DND-41 (cell line): ENCODE measurements around the gene PAGR1.

Experiments
- ATAC-seq: fragments of 200-7000 bp; cut with Tn5 transposase; 3 replicates; pipeline ENCODE4 v1.9.1; 2021; ENCODE audit warnings: low read depth; ENCODE audit not compliant: insufficient read depth
- DNase-seq: peaks from one replicate; pipeline ENCODE4 v3.0.0-alpha.2; 2020
- H2AFZ ChIP-seq: 2 replicates; pipeline ENCODE4 v1.6.0; 2012; ENCODE audit warnings: low read depth, low read length
- H3K27ac ChIP-seq: 2 replicates; pipeline ENCODE4 v1.5.1; 2012; ENCODE audit warnings: low read length, inconsistent platforms
- H3K27me3 ChIP-seq: fragments of 200-600 bp; sonication (generic); 2 replicates; pipeline ENCODE4 v1.6.0; 2012; ENCODE audit warnings: low read length, mild to moderate bottlenecking, inconsistent platforms; ENCODE audit not compliant: insufficient read depth, poor library complexity
- H3K36me3 ChIP-seq: 2 replicates; pipeline ENCODE4 v1.5.1; 2012; ENCODE audit warnings: low read length, inconsistent platforms; ENCODE audit not compliant: insufficient read depth
- H3K4me1 ChIP-seq: 2 replicates; pipeline ENCODE4 v1.5.1; 2012; ENCODE audit warnings: mild to moderate bottlenecking, low read length; ENCODE audit not compliant: insufficient read depth
- H3K4me2 ChIP-seq: 2 replicates; pipeline ENCODE4 v1.6.0; 2012; ENCODE audit warnings: mild to moderate bottlenecking, moderate library complexity, low read length, inconsistent platforms; ENCODE audit not compliant: insufficient read depth
- H3K4me3 ChIP-seq, 2 experiments: fragments of 200-600 bp in 1 of 2; shearing (Covaris generic) in 1 of 2; 2 replicates each; pipeline ENCODE4 v1.5.1; 2012 to 2016; ENCODE audit warnings: inconsistent platforms in 2 of 2, low read length in 2 of 2, mild to moderate bottlenecking in 2 of 2, low read depth in 1 of 2, moderate library complexity in 1 of 2
- H3K79me2 ChIP-seq: 2 replicates; pipeline ENCODE4 v1.6.0; 2012; ENCODE audit warnings: low read length, inconsistent platforms; ENCODE audit not compliant: insufficient read depth
- H3K9ac ChIP-seq: 2 replicates; pipeline ENCODE4 v1.6.0; 2012; ENCODE audit warnings: low read depth, mild to moderate bottlenecking, inconsistent platforms, low read length, moderate library complexity
- H3K9me3 ChIP-seq: 2 replicates; pipeline ENCODE4 v1.5.1; 2012; ENCODE audit warnings: low read length, moderate library complexity, mild to moderate bottlenecking, inconsistent platforms; ENCODE audit not compliant: insufficient read depth, severe bottlenecking
- H4K20me1 ChIP-seq: 2 replicates; pipeline ENCODE4 v1.6.0; 2012; ENCODE audit warnings: low read length; ENCODE audit not compliant: insufficient read depth
- EZH2 ChIP-seq: IDR thresholded peaks from 3 replicates; pipeline ENCODE4 v1.6.1; 2012; ENCODE audit warnings: borderline replicate concordance, low read depth, mild to moderate bottlenecking, moderate library complexity, low read length, inconsistent platforms; ENCODE audit not compliant: severe bottlenecking
- TF ChIP-seq, protein P1 (sequence below): IDR thresholded peaks from 2 replicates; pipeline ENCODE4 v1.5.1; 2012; ENCODE audit warnings: borderline replicate concordance, low read length, moderate library complexity, mild to moderate bottlenecking; ENCODE audit not compliant: poor library complexity, severe bottlenecking; ENCODE audit errors: extremely low read depth

PAGR1 gene

DNA sequence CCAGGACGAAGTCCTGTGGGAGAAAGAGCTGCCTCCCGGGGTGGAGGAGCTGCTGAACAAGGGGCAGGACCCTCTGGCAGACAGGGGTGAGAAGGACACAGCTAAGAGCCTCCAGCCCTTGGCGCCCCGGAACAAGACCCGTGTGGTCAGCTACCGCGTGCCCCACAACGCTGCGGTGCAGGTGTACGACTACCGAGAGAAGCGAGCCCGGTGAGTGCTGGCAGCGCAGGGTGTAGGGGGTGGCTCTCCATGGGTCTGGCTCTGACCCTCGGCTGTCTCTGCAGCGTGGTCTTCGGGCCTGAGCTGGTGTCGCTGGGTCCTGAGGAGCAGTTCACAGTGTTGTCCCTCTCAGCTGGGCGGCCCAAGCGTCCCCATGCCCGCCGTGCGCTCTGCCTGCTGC lies 25.7 kb downstream of the PAGR1 start:
- ATAC-seq: no peak
- H3K9me3 ChIP-seq: no peaks in the 10 kb centered on the region
- no peaks in the 10 kb centered on the region for H3K36me3 ChIP-seq
- H3K4me3 ChIP-seq: no peak overlapping the region
- H3K79me2 ChIP-seq: no peaks in the 10 kb centered on the region
- no peaks in the 10 kb centered on the region for H4K20me1 ChIP-seq
- H3K27me3 ChIP-seq: no peaks in the 10 kb centered on the region
- no peak overlapping the region for H2AFZ ChIP-seq
- H3K9ac ChIP-seq: no peak overlapping the region
- no peak overlapping the region for H3K4me2 ChIP-seq
- no peak for DNase-seq
- no peaks in the 10 kb centered on the region for H3K4me1 ChIP-seq
- TF ChIP-seq, protein P1, sequence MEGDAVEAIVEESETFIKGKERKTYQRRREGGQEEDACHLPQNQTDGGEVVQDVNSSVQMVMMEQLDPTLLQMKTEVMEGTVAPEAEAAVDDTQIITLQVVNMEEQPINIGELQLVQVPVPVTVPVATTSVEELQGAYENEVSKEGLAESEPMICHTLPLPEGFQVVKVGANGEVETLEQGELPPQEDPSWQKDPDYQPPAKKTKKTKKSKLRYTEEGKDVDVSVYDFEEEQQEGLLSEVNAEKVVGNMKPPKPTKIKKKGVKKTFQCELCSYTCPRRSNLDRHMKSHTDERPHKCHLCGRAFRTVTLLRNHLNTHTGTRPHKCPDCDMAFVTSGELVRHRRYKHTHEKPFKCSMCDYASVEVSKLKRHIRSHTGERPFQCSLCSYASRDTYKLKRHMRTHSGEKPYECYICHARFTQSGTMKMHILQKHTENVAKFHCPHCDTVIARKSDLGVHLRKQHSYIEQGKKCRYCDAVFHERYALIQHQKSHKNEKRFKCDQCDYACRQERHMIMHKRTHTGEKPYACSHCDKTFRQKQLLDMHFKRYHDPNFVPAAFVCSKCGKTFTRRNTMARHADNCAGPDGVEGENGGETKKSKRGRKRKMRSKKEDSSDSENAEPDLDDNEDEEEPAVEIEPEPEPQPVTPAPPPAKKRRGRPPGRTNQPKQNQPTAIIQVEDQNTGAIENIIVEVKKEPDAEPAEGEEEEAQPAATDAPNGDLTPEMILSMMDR: no peak
- no peak for TF ChIP-seq EZH2
- H3K27ac ChIP-seq: no peak overlapping the region

DNA sequence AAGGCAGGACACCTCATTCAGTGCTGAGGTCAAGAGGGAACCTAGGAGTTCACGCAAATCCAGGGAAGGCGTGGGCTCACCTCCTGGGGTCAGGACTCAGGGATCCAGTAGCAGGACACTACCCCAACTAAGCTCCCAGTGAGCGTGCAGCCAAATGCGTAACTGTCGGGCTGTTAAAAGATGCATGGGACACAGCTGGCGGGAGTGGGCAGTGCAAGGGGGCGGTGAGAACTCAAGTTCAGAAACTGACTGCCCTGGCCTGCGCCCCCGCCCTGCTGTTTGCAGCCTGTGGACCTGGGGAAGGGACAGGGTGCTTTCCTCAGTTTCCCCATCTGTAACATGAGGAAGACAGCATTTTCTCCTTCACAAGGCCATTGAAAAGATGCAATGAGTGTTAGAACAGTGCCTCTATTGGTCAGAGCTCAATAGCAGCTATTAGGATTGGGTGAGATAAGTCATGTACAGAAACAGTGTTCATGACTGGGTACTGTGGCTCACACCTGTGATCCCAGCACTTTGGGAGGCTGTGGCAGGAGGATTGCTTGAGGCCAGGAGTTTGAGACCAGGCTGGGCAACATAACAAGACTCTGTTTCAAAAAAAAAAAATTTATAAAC lies 26.9 kb downstream of the PAGR1 start:
- no peaks in the 10 kb centered on the region for H3K79me2 ChIP-seq
- no peak overlapping the region for H3K27ac ChIP-seq
- no peak overlapping the region for H2AFZ ChIP-seq
- H4K20me1 ChIP-seq: no peaks in the 10 kb centered on the region
- H3K4me3 ChIP-seq: no peak overlapping the region
- no peaks in the 10 kb centered on the region for H3K9me3 ChIP-seq
- no peaks in the 10 kb centered on the region for H3K4me1 ChIP-seq
- H3K9ac ChIP-seq: no peak overlapping the region
- ATAC-seq (peak; percentile 44; the same call in 2 of the 3 replicates), DNase-seq (no peak)
- H3K4me2 ChIP-seq: no peak overlapping the region
- H3K36me3 ChIP-seq: no peaks in the 10 kb centered on the region
- TF ChIP-seq, protein P1: peak; percentile 37
- no peak for TF ChIP-seq EZH2
- no peaks in the 10 kb centered on the region for H3K27me3 ChIP-seq

DNA sequence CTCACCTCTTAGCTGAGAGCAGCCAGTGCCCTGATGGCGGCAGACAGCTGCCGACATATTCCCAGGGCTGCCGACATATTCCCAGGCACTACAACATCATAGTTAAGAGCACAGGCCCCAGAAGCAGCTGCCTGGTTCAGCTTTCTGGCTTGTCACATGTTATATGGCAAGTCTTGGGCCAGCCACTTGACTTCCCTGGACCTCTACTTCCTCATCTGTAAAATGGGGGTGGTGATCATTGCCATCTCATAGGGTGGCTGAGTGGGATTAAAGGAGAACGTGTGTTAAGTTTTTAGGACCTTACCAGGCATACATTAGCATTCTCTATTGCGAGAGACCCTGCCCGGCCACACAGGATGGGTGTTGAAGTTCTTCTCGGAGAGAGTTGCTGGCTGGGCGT lies 28.0 kb downstream of the PAGR1 start:
- no peaks in the 10 kb centered on the region for H3K79me2 ChIP-seq
- no peaks in the 10 kb centered on the region for H3K27me3 ChIP-seq
- ATAC-seq: no peak
- no peak overlapping the region for H3K4me3 ChIP-seq
- TF ChIP-seq EZH2: no peak
- TF ChIP-seq, protein P1: no peak
- H3K4me1 ChIP-seq: peaks cover 2% of the 10 kb centered on the region; the same call in 1 of the 2 replicates
- no peaks in the 10 kb centered on the region for H3K36me3 ChIP-seq
- no peak overlapping the region for H2AFZ ChIP-seq
- H3K9me3 ChIP-seq: no peaks in the 10 kb centered on the region
- no peaks in the 10 kb centered on the region for H4K20me1 ChIP-seq
- no peak overlapping the region for H3K4me2 ChIP-seq
- no peak for DNase-seq
- H3K27ac ChIP-seq: no peak overlapping the region
- H3K9ac ChIP-seq: no peak overlapping the region
